Aortic smooth muscle cell (primary cell): ENCODE measurements around the gene LMBRD1. TPM values are rescaled to one million over a fixed set of nuclear protein-coding genes. Genes with fewer than 3 reads are reported as not detected.

Experiments used
- total RNA-seq: library from RNA; depleted of rRNA; stranded (reverse); fragments of >200 nt; gene quantifications from 2 replicates; pipeline ENCODE4 v1.2.3, GENCODE V29; 2014

Gene LMBRD1
- total RNA-seq: 24.8 and 35.8 TPM in 2 replicates

DNA sequence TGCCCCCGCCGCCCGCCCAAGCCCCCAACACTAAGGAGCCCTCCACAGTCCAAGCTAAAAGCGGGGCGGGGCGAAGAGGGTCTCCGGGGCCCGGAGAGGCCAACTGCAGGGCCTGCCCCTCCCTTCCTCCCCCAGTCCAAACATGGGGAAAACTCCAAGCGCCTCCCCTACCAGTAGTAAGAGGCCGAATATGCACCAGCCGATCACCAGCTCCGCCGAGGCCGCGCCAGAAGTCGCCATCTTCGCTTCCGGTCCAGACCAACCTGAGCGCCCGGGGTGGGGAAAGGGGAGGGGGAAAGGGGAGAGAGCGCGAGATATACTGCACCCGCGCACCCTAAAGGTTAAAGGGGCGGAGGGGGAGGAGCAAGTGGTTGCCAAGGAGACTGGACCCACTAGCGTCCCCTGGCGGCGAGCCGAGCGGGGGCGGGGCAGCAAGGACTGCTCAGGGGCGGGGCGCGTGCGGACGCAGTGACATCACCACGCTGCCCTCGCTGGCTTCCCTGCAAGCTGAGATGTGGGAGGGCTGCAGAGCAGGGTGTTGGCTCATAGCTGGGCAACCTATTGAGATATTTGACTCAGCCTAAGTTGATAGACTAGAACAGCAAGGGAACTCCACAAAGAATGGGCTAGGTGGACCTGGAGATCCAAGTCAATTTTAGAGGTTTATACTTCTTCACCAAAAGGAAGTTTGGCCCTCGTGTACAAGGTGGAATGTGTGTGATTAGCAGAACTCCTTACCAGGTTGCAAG lies at the start of gene LMBRD1:
TSS of gene LMBRD1 (minus strand) at position 369 of the 749 bp plus-strand sequence. CDS start at position 240, 129 bp downstream.

Other genes with a start within 250 kb of the LMBRD1 start
- not detected in 2 replicates for gene COL19A1, start 69.5 kb upstream of the LMBRD1 start, total RNA-seq